Endothelial cell (in vitro differentiated cells): Measurements from ENCODE around the gene PPP1R2. TPM values are rescaled to one million over a fixed set of nuclear protein-coding genes. Genes with fewer than 3 reads are reported as not detected.

ENCODE experiments used
- DNase-seq: peaks from one replicate; pipeline ENCODE4 v3.0.0; 2021; ENCODE audit warnings: low spot score
- H3K27ac Mint-ChIP-seq: one replicate; pipeline ENCODE4 v1.8.0; 2021; ENCODE audit warnings: mixed read lengths, inconsistent platforms; ENCODE audit not compliant: unreplicated experiment
- H3K27me3 Mint-ChIP-seq: one replicate; pipeline ENCODE4 v1.8.0; 2021; ENCODE audit warnings: mild to moderate bottlenecking, moderate library complexity, mixed read lengths, inconsistent platforms; ENCODE audit not compliant: unreplicated experiment
- H3K36me3 Mint-ChIP-seq: one replicate; pipeline ENCODE4 v1.8.0; 2021; ENCODE audit warnings: mild to moderate bottlenecking, low read depth, mixed read lengths, inconsistent platforms; ENCODE audit not compliant: unreplicated experiment
- H3K4me1 Mint-ChIP-seq: one replicate; pipeline ENCODE4 v1.8.0; 2021; ENCODE audit warnings: mild to moderate bottlenecking, mixed read lengths, inconsistent platforms; ENCODE audit not compliant: unreplicated experiment
- H3K4me3 Mint-ChIP-seq: one replicate; pipeline ENCODE4 v1.8.0; 2021; ENCODE audit warnings: mild to moderate bottlenecking, mixed read lengths, inconsistent platforms; ENCODE audit not compliant: unreplicated experiment
- H3K9me3 Mint-ChIP-seq: one replicate; pipeline ENCODE4 v1.8.0; 2021; ENCODE audit warnings: mixed read lengths, inconsistent platforms; ENCODE audit not compliant: unreplicated experiment
- CTCF ChIP-seq: fragments of 200-600 bp; sonication (generic); IDR thresholded peaks from one replicate; pipeline ENCODE4 v1.5.0; 2021; ENCODE audit warnings: antibody characterized with exemption; ENCODE audit not compliant: unreplicated experiment
- total RNA-seq: library from RNA; stranded (reverse); fragmentation: NEBNext Ultra II Directional; extraction: Animal tissue kit (Norgen Biotek cat#: 25700); gene quantifications from one replicate; pipeline ENCODE4 v1.2.1, GENCODE V29; 2021; ENCODE audit not compliant: unreplicated experiment

Gene PPP1R2
- total RNA-seq, 1 donor from 2014 or later: 29.7 TPM

- H3K27me3 Mint-ChIP-seq: no peaks in the 10 kb centered on the region
These were observed 7.8 kb downstream of the PPP1R2 start for GRCh38 chr3:195535293-195535692.

GRCh38 chr3:195532834-195533233 lies 10.3 kb downstream of the PPP1R2 start:
- Mint-ChIP-seq H3K36me3 (no peaks in the 10 kb centered on the region), H3K27me3 (no peaks in the 10 kb centered on the region), H3K4me1 (no peaks in the 10 kb centered on the region), H3K4me3 (no peak overlapping the region), H3K27ac (no peak overlapping the region), H3K9me3 (no peaks in the 10 kb centered on the region)
- no peak for DNase-seq
- TF ChIP-seq CTCF: no peak

More at GRCh38 chr3:195535293-195535692, 7.8 kb downstream of the PPP1R2 start:
- Mint-ChIP-seq H3K9me3 (no peaks in the 10 kb centered on the region), H3K4me1 (no peaks in the 10 kb centered on the region), H3K27ac (no peak overlapping the region), H3K36me3 (no peaks in the 10 kb centered on the region), H3K4me3 (no peak overlapping the region)
- TF ChIP-seq CTCF: no peak
- no peak for DNase-seq

- H3K27me3 Mint-ChIP-seq: no peaks in the 10 kb centered on the region
- no peaks in the 10 kb centered on the region for H3K4me1 Mint-ChIP-seq
- H3K27ac Mint-ChIP-seq: no peak overlapping the region
- no peak overlapping the region for H3K4me3 Mint-ChIP-seq
- no peak for TF ChIP-seq CTCF
- H3K9me3 Mint-ChIP-seq: no peaks in the 10 kb centered on the region
- DNase-seq: no peak
- H3K36me3 Mint-ChIP-seq: no peaks in the 10 kb centered on the region
These were observed 10.8 kb downstream of the PPP1R2 start for GRCh38 chr3:195532345-195532744.

GRCh38 chr3:195531683-195532082 lies 11.4 kb downstream of the PPP1R2 start:
- Mint-ChIP-seq H3K4me3 (no peak overlapping the region), H3K27me3 (no peaks in the 10 kb centered on the region)

GRCh38 chr3:195526492-195526891 lies 16.6 kb downstream of the PPP1R2 start:
- H3K27ac Mint-ChIP-seq: no peak overlapping the region
- no peak for DNase-seq
- no peaks in the 10 kb centered on the region for H3K36me3 Mint-ChIP-seq
- no peaks in the 10 kb centered on the region for H3K9me3 Mint-ChIP-seq
- no peaks in the 10 kb centered on the region for H3K4me1 Mint-ChIP-seq
- no peak overlapping the region for H3K4me3 Mint-ChIP-seq
- no peaks in the 10 kb centered on the region for H3K27me3 Mint-ChIP-seq
- no peak for TF ChIP-seq CTCF

More at GRCh38 chr3:195531683-195532082, 11.4 kb downstream of the PPP1R2 start:
- DNase-seq: no peak
- Mint-ChIP-seq H3K36me3 (no peaks in the 10 kb centered on the region), H3K4me1 (no peaks in the 10 kb centered on the region), H3K9me3 (no peaks in the 10 kb centered on the region), H3K27ac (no peak overlapping the region)
- TF ChIP-seq CTCF: no peak
